BLaER1 (cell line): ENCODE measurements around the gene WNK1.
"Not testable (repeated sequence)": the region's sequence is repeated elsewhere in the genome, so short reads cannot be mapped to it uniquely, and the experiment has no call there.

Experiments
- H3K27ac ChIP-seq: shearing (Covaris generic); formaldehyde crosslinking; 2 replicates; pipeline ENCODE4 v1.8.1; 2022
- H3K27me3 ChIP-seq: shearing (Covaris generic); formaldehyde crosslinking; 2 replicates; pipeline ENCODE4 v1.8.1; 2022
- H3K36me3 ChIP-seq: shearing (Covaris generic); formaldehyde crosslinking; 2 replicates; pipeline ENCODE4 v1.8.1; 2022
- H3K4me1 ChIP-seq: shearing (Covaris generic); formaldehyde crosslinking; 2 replicates; pipeline ENCODE4 v1.8.1; 2022
- H3K4me2 ChIP-seq: shearing (Covaris generic); formaldehyde crosslinking; 2 replicates; pipeline ENCODE4 v1.8.1; 2022
- H3K4me3 ChIP-seq: shearing (Covaris generic); formaldehyde crosslinking; 2 replicates; pipeline ENCODE4 v1.8.1; 2022
- H3K9ac ChIP-seq: shearing (Covaris generic); formaldehyde crosslinking; 2 replicates; pipeline ENCODE4 v1.8.1; 2022
- H3K9me3 ChIP-seq: shearing (Covaris generic); formaldehyde crosslinking; 2 replicates; pipeline ENCODE4 v1.8.1; 2022
- H4K20me1 ChIP-seq: shearing (Covaris generic); formaldehyde crosslinking; 2 replicates; pipeline ENCODE4 v1.8.1; 2022
- Cebpa-rat ChIP-seq: shearing (Covaris generic); IDR thresholded peaks from 2 replicates; pipeline ENCODE4 v1.8.1; 2022

Gene WNK1

DNA sequence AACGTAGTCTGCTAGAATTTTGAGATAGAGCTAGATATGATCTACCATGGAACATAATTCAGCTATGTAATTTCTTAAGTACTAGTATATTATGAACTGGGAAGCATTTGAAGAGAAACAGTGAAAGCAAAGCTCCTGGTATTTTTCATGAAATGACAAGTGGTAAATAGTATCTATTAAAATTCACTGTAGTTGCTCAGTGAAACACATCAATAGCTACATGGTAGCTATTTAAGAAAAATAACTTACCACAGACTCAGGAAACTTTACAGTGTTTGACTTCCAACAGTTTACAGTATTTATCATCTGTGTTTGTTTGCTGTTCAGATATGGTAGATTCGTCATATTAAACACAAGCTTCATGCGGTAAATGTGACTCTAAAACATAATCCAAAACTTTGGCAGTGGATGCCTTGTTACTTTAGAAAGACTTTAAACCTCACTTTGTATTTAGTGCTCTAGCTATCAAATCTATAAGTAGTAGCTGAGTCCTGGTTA is 25.2 kb downstream of the WNK1 start:
- peaks cover 22% of the 10 kb centered on the region; the same call in 1 of the 2 replicates for H3K4me1 ChIP-seq
- H3K27ac ChIP-seq, result no peak overlapping the region
- H3K9ac ChIP-seq, result no peak overlapping the region
- H3K4me2 ChIP-seq, result no peak overlapping the region
- H3K36me3 ChIP-seq, result peaks cover 10% of the 10 kb centered on the region; the same call in 1 of the 2 replicates
- no peaks in the 10 kb centered on the region for H3K9me3 ChIP-seq
- TF ChIP-seq Cebpa-rat, result no peak
- no peak overlapping the region for H3K4me3 ChIP-seq
- H4K20me1 ChIP-seq, result peaks cover 100% of the 10 kb centered on the region
- no peaks in the 10 kb centered on the region for H3K27me3 ChIP-seq

DNA sequence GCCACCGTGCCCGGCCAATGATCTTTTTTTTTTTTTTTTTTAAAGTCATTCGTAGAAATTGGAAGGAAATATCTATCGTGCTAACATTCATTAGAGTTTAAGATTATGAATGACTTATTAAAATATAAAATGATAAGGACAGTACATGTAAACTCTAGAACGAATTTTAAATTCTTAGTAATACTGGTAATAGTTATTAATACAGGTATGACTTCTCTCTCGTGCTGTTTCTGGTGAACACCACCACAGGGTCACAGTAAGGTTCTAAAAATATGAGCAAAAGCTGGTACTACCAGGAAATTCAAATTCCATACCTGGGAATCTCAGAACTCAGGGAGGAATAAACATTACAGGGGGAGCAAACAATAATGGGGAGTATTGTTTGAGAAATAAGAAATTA is 26.2 kb downstream of the WNK1 start:
- no peak overlapping the region for H3K4me3 ChIP-seq
- no peak overlapping the region for H3K9ac ChIP-seq
- no peak overlapping the region for H3K27ac ChIP-seq
- TF ChIP-seq Cebpa-rat, result no peak
- H3K4me1 ChIP-seq, result peaks cover 22% of the 10 kb centered on the region; the same call in 1 of the 2 replicates
- peaks cover 10% of the 10 kb centered on the region; the same call in 1 of the 2 replicates for H3K36me3 ChIP-seq
- no peaks in the 10 kb centered on the region for H3K27me3 ChIP-seq
- no peak overlapping the region for H3K4me2 ChIP-seq
- peaks cover 99% of the 10 kb centered on the region for H4K20me1 ChIP-seq
- no peaks in the 10 kb centered on the region for H3K9me3 ChIP-seq

DNA sequence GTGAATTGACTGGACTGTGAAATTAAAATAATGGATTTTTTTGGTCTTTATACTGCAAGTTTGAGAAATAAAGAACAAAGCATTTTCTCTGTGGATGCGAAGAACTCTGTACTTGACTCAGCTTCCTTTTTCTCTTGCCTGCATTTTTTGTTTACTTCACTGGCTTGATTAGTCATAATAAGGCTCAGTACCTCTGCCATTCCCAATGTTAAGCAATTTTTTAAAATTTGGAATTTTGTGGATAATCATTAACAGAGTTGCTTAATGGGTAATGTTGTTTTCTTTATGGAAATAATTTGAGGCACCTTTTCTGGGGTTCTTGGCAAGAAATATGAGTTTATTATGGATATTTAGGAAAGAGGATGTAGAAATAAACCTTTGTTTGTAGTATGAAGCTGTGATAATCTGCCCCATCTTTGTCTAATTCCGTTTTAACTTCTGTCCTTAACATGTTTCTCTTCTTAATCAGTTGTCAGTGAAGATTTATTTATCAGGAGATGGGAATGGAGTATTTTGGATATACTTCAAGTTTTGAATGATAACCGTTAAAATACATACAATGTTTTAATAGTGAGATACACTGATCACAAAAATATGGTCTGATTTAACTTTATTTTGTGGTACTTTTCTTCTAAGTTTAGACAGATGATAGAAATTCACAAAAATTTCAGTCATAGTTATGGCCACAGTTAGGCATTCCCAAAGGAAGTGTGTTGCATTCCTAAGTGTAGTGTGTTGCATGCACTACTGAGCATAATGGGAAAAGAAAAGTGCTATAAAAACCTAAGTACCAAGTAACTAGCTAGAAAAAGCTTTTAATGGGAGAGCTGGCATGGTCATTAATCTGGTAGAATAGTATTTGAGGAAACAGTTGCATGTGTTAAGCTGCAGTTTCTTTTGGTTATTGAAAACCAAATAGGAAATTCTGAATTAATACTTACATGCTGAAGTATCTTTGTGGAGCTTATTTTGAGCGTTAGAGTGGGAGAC is 27.7 kb downstream of the WNK1 start:
- Histone ChIP-seq H3K9me3 (no peaks in the 10 kb centered on the region), H3K27me3 (no peaks in the 10 kb centered on the region), H4K20me1 (peaks cover 97% of the 10 kb centered on the region), H3K9ac (no peak overlapping the region), H3K27ac (no peak overlapping the region), H3K4me2 (no peak overlapping the region), H3K36me3 (peaks cover 10% of the 10 kb centered on the region; the same call in 1 of the 2 replicates), H3K4me3 (no peak overlapping the region), H3K4me1 (peaks cover 15% of the 10 kb centered on the region; the same call in 1 of the 2 replicates)
- no peak for TF ChIP-seq Cebpa-rat

DNA sequence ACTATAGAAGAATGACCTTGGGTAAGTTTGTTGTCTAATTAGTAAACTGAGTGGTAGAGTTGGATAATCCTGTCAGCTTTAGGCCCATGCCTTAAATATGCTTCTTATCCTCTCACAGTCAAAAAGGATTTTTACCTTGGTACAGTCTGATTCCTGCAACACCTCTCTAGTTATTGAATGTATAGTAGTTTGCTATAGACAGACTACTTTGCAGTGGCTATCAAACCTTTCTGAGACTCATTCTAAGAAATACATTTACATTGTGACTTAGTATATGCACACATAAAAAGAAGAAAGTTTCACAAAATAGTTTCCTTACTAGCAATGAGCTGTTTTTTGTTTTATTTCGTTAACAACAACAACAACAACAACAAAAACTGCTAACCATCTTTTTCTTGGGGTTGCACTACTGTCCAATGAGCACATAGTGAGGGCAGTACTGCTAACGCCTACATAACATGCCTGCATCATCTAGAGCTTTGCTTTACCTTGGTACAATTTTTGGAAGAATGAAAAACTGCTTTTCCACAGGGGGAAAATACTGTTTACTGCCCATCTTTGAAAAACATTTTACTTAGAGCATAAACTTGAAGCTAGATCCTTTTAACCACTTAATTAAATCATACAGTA is 28.5 kb downstream of the WNK1 start:
- Histone ChIP-seq H3K27ac (no peak overlapping the region), H3K27me3 (no peaks in the 10 kb centered on the region), H3K4me1 (peaks cover 15% of the 10 kb centered on the region; the same call in 1 of the 2 replicates), H3K9ac (no peak overlapping the region), H3K9me3 (no peaks in the 10 kb centered on the region), H3K4me2 (no peak overlapping the region), H3K36me3 (peaks cover 3% of the 10 kb centered on the region; the same call in 1 of the 2 replicates), H4K20me1 (peaks cover 97% of the 10 kb centered on the region), H3K4me3 (no peak overlapping the region)
- TF ChIP-seq Cebpa-rat, result no peak

DNA sequence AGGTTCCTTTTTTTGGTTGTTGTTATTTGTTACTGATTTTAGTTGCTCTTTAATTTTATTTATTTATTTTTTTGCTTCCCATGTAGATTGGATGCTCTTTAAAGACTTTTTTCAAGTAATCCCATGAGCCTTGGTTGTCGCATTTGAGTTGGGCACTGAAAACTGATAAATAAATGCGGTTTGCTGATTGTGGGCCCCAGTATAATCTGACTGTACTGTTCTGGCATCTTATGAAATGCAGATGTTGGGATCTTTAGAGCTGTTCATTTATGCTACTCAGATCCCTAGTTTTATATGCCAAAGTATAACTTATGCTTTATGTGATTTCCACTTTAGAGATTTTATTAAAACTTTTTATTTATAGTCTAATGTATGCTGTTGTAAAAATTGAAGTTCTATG is 33.3 kb downstream of the WNK1 start:
- Histone ChIP-seq H3K27ac (no peak overlapping the region), H3K27me3 (no peaks in the 10 kb centered on the region), H3K4me2 (no peak overlapping the region), H3K4me1 (peaks cover under 1% of the 10 kb centered on the region; the same call in 1 of the 2 replicates), H3K9me3 (peaks cover 16% of the 10 kb centered on the region), H3K36me3 (peaks cover 11% of the 10 kb centered on the region; the same call in 1 of the 2 replicates), H3K4me3 (no peak overlapping the region), H4K20me1 (peaks cover 95% of the 10 kb centered on the region), H3K9ac (no peak overlapping the region)
- no peak for TF ChIP-seq Cebpa-rat

DNA sequence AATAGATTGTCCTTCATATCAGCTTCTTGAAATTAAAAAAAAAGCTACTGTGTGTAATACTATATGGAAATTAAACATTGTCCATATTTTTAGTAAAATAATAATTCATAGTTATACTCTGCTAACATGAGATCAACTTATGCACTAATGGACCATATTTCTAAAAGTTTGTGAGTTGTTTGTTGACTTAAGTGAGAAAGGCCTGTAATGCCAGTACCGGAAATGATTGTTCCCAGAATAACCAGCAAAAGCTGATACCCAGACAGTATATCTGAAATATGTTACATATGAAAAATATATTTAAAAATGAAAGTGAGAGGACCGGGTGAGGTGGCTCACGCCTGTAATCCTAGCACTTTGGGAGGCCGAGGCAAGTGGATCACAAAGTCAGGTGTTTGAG is 35.9 kb downstream of the WNK1 start:
- Histone ChIP-seq H3K9me3 (peaks cover 16% of the 10 kb centered on the region), H4K20me1 (peaks cover 95% of the 10 kb centered on the region), H3K4me3 (no peak overlapping the region), H3K27me3 (no peaks in the 10 kb centered on the region), H3K36me3 (peaks cover 11% of the 10 kb centered on the region; the same call in 1 of the 2 replicates), H3K9ac (no peak overlapping the region), H3K27ac (no peak overlapping the region), H3K4me1 (no peaks in the 10 kb centered on the region), H3K4me2 (no peak overlapping the region)
- no peak for TF ChIP-seq Cebpa-rat

DNA sequence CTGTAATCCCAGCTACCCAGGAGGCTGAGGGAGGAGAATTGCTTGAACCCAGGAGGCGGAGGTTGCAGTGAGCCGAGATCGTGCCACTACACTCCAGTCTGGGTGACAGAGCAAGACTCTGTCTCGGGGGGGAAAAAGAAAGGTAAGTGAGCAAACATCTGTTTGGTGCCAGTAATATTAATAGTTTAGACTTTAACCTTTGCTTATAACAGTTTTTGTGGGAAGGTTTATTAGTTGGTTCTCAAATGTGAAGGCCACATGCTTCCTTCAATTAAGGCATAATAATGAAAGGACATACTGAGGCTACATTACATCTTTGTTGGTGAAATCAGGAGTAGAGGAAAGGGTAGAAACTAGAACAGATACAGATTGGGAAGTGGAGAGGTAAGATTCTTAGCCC is 36.4 kb downstream of the WNK1 start:
- not testable (repeated sequence) for H3K4me3 ChIP-seq, H3K27ac ChIP-seq, H3K4me1 ChIP-seq, H3K9ac ChIP-seq, H3K27me3 ChIP-seq, H3K4me2 ChIP-seq
- H3K36me3 ChIP-seq, result peaks cover 11% of the 10 kb centered on the region; the same call in 1 of the 2 replicates
- peaks cover 98% of the 10 kb centered on the region for H4K20me1 ChIP-seq
- H3K9me3 ChIP-seq, result peaks cover 16% of the 10 kb centered on the region

DNA sequence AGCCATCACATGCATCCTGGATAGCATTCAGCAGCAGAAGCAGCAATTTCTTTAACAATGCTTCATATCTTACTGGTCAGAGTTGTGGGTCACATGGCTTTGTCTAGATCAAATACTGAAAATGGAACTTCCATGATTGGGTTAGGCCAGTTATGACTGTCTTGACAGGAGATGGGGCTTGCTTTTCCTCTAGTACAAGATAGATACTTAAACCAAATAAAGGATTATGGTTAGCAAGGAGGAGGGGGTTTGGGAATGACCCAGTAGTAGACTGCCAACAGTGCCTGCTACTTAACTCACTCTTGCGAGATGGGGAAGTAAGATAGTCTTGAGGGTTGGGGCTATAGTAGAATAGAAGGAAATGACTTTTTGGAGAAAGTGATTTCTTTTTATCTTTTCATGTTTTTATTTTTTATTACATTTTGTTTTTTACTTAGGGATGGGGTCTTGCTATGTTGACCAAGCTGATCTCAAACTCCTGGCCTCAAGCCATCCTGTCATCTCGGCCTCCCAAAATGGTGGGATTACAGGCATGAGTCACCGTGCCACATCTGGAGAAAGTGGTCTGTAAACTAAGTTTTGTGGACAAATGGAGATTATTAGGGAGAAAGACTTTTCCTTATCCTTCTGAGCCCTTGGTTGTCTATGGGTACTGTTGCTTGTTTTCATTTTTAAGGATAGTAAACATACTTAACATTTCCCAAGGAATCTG is 37.6 kb downstream of the WNK1 start:
- H3K4me1 ChIP-seq, result peaks cover 7% of the 10 kb centered on the region
- no peak overlapping the region for H3K9ac ChIP-seq
- H3K27me3 ChIP-seq, result no peaks in the 10 kb centered on the region
- H3K9me3 ChIP-seq, result peaks cover 16% of the 10 kb centered on the region
- H4K20me1 ChIP-seq, result peaks cover 98% of the 10 kb centered on the region
- H3K4me2 ChIP-seq, result no peak overlapping the region
- TF ChIP-seq Cebpa-rat, result no peak
- no peak overlapping the region for H3K4me3 ChIP-seq
- H3K27ac ChIP-seq, result no peak overlapping the region
- peaks cover 11% of the 10 kb centered on the region; the same call in 1 of the 2 replicates for H3K36me3 ChIP-seq

DNA sequence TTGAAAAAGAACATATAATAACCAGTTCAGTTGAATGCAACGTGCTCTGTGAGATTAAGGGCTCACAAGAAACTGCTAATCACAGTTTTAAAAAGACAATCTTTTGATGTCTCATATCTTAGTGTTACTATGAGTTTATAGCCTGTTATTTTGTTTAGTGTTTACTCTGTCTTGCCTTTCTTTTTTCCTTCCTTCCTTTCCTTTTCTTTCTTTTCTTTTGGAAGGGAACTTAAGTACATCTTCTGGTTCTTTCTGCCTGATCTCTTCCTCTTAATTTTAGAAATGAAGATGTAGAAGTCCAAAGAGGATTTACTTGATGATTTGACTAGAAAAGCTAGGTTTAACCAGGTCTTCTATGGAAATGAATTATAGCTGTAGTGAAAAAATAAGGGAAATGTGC is 38.2 kb downstream of the WNK1 start:
- H3K4me3 ChIP-seq, result no peak overlapping the region
- H3K36me3 ChIP-seq, result peaks cover 11% of the 10 kb centered on the region; the same call in 1 of the 2 replicates
- H3K9me3 ChIP-seq, result peaks cover 16% of the 10 kb centered on the region
- H3K4me1 ChIP-seq, result peaks cover 13% of the 10 kb centered on the region
- H3K9ac ChIP-seq, result no peak overlapping the region
- no peak for TF ChIP-seq Cebpa-rat
- H4K20me1 ChIP-seq, result peaks cover 98% of the 10 kb centered on the region
- no peak overlapping the region for H3K4me2 ChIP-seq
- H3K27ac ChIP-seq, result no peak overlapping the region
- no peaks in the 10 kb centered on the region for H3K27me3 ChIP-seq
